GM10248 (cell line): Measurements from ENCODE around the gene UMODL1.

Source experiments
- CTCF ChIA-PET: fragments of 300-600 bp; sonication (Branson Sonifier 250); formaldehyde crosslinking; extraction: SDS; loops from one replicate; lab custom pipeline; 2021; ENCODE audit warnings: antibody characterized with exemption; lab: Yijun Ruan, JAX
- POLR2A ChIA-PET: fragments of 350-650 bp; sonication (Branson Sonifier 250); formaldehyde crosslinking; extraction: SDS; loops from one replicate; lab custom pipeline; 2020; ENCODE audit warnings: antibody characterized with exemption; lab: Yijun Ruan, JAX
- DNase-seq: peaks from one replicate; pipeline ENCODE4 v3.0.0; 2012; ENCODE audit errors: extremely low spot score
- CTCF ChIP-seq: IDR thresholded peaks from 2 replicates; pipeline ENCODE4 v1.5.1; 2012; ENCODE audit warnings: mild to moderate bottlenecking, low read depth; ENCODE audit errors: extremely low read depth, missing control alignments, control extremely low read depth

The UMODL1 gene

GRCh38 chr21:42098957-42099505 is 27.9 kb downstream of the UMODL1 start:
- CTCF ChIA-PET, result interaction anchor here (1.2 to 3.4 kb wide), 2 partner anchors 18 to 283 kb away, joined by 4 to 8 read pairs; no protein-coding TSS in a partner anchor
- no peak for TF ChIP-seq CTCF
- POLR2A ChIA-PET, result no interaction called here
- DNase-seq, result no peak

GRCh38 chr21:42101246-42101645 is 30.1 kb downstream of the UMODL1 start:
- no peak for DNase-seq
- POLR2A ChIA-PET, result no interaction called here
- no peak for TF ChIP-seq CTCF
- CTCF ChIA-PET, result no interaction called here

GRCh38 chr21:42102076-42102475 is 31.0 kb downstream of the UMODL1 start:
- no peak for DNase-seq
- no peak for TF ChIP-seq CTCF
- POLR2A ChIA-PET, result no interaction called here
- CTCF ChIA-PET, result interaction anchor here (2.0 kb wide), 1 partner anchor 286 kb away, joined by 5 read pairs; no protein-coding TSS in a partner anchor

GRCh38 chr21:42102526-42102925 is 31.4 kb downstream of the UMODL1 start:
- ChIA-PET POLR2A (no interaction called here), CTCF (interaction anchor here (2.0 kb wide), 1 partner anchor 286 kb away, joined by 5 read pairs; no protein-coding TSS in a partner anchor)
- no peak for TF ChIP-seq CTCF

GRCh38 chr21:42102991-42103390 is 31.9 kb downstream of the UMODL1 start:
- CTCF ChIA-PET, result interaction anchor here (1.1 to 2.0 kb wide), 2 partner anchors 287 to 347 kb away, joined by 3 to 5 read pairs; no protein-coding TSS in a partner anchor
- DNase-seq, result no peak
- POLR2A ChIA-PET, result no interaction called here
- TF ChIP-seq CTCF, result no peak

More at GRCh38 chr21:42102526-42102925, 31.4 kb downstream of the UMODL1 start:
- no peak for DNase-seq

- CTCF ChIA-PET, result interaction anchor here (1.1 to 2.0 kb wide), 3 partner anchors 14 to 346 kb away, joined by 3 to 7 read pairs (median 5); no protein-coding TSS in a partner anchor
- no peak for TF ChIP-seq CTCF
- DNase-seq, result no peak
- POLR2A ChIA-PET, result no interaction called here
Measured at GRCh38 chr21:42103843-42104242, 32.7 kb downstream of the UMODL1 start.
